Skeletal muscle tissue (tissue), 4 donors: ENCODE results near the gene PROB1. TPM values are rescaled to one million over a fixed set of nuclear protein-coding genes. Genes with fewer than 3 reads are reported as not detected.
A peak's percentile ranks its signal among the peaks of the same experiment; 100 is the strongest.
"Not testable (repeated sequence)": the region's sequence is repeated elsewhere in the genome, so short reads cannot be mapped to it uniquely, and the experiment has no call there.

Source experiments
- H3K27ac ChIP-seq: one replicate; pipeline ENCODE4 v1.7.0; 2013; ENCODE audit warnings: mild to moderate bottlenecking, low read depth, low read length, inconsistent platforms
- H3K27me3 ChIP-seq, 3 donors: one replicate each; pipeline ENCODE4 v1.7.0; 2013; ENCODE audit warnings: low read length in 3 of 3; ENCODE audit not compliant: control insufficient read depth in 3 of 3, insufficient read depth in 3 of 3
- H3K36me3 ChIP-seq, 3 donors: one replicate each; pipeline ENCODE4 v1.7.0; 2013; ENCODE audit warnings: low read length in 3 of 3; ENCODE audit not compliant: control insufficient read depth in 3 of 3, insufficient read depth in 3 of 3
- H3K4me1 ChIP-seq, 3 donors: one replicate each; pipeline ENCODE4 v1.7.0; 2013; ENCODE audit warnings: low read length in 3 of 3, mild to moderate bottlenecking in 3 of 3; ENCODE audit not compliant: control insufficient read depth in 3 of 3, insufficient read depth in 3 of 3
- H3K4me3 ChIP-seq, 3 donors: one replicate each; pipeline ENCODE4 v1.7.0; 2013; ENCODE audit warnings: low read length in 3 of 3
- H3K9ac ChIP-seq, 3 donors: one replicate each; pipeline ENCODE4 v1.7.0; 2013; ENCODE audit warnings: low read length in 3 of 3, mild to moderate bottlenecking in 3 of 3, moderate library complexity in 2 of 3, low read depth in 1 of 3
- H3K9me3 ChIP-seq, 3 donors: one replicate each; pipeline ENCODE4 v1.7.0; 2013; ENCODE audit warnings: low read length in 3 of 3; ENCODE audit not compliant: control insufficient read depth in 3 of 3
- total RNA-seq: library from RNA; depleted of rRNA; stranded (reverse); fragments of >200 nt; gene quantifications from one replicate; pipeline ENCODE4 v1.2.3, GENCODE V29; 2014
- donor health status: Osteomylitis.

The PROB1 gene
- total RNA-seq, 1 donor from 2014 or later = 23.5 TPM

GRCh38 chr5:139414581-139415130 lies 19.8 kb upstream of the PROB1 start:
- H3K27ac ChIP-seq = peak overlapping the region; percentile 87
- peaks cover 0 to 9% (median 2%) of the 10 kb centered on the region in 3 donors for H3K36me3 ChIP-seq
- H3K9me3 ChIP-seq = no peaks in the 10 kb centered on the region
- peak overlapping the region in 2 of 3 donors; percentile 8 to 36 for H3K4me3 ChIP-seq
- H3K27me3 ChIP-seq = no peaks in the 10 kb centered on the region
- H3K9ac ChIP-seq = peak overlapping the region; percentile 26 to 75 (median 55)
- peaks cover 68 to 75% (median 74%) of the 10 kb centered on the region in 3 donors for H3K4me1 ChIP-seq

GRCh38 chr5:139413963-139414362 lies 19.1 kb upstream of the PROB1 start:
- Histone ChIP-seq H3K9ac (peak overlapping the region; percentile 26 to 75 (median 40)), H3K36me3 (peaks cover 0 to 6% (median 0%) of the 10 kb centered on the region in 3 donors)

GRCh38 chr5:139413153-139413552 lies 18.2 kb upstream of the PROB1 start:
- Histone ChIP-seq H3K9ac (no peak overlapping the region), H3K4me3 (no peak overlapping the region), H3K4me1 (peaks cover 53 to 60% (median 59%) of the 10 kb centered on the region in 3 donors), H3K9me3 (no peaks in the 10 kb centered on the region), H3K36me3 (peaks cover 0 to 3% (median 0%) of the 10 kb centered on the region in 3 donors), H3K27ac (no peak overlapping the region), H3K27me3 (no peaks in the 10 kb centered on the region)

More at GRCh38 chr5:139413963-139414362, 19.1 kb upstream of the PROB1 start:
- Histone ChIP-seq H3K27ac (peak overlapping the region; percentile 87), H3K9me3 (no peaks in the 10 kb centered on the region), H3K27me3 (no peaks in the 10 kb centered on the region), H3K4me1 (peaks cover 62 to 69% (median 67%) of the 10 kb centered on the region in 3 donors), H3K4me3 (no peak overlapping the region)

DNA sequence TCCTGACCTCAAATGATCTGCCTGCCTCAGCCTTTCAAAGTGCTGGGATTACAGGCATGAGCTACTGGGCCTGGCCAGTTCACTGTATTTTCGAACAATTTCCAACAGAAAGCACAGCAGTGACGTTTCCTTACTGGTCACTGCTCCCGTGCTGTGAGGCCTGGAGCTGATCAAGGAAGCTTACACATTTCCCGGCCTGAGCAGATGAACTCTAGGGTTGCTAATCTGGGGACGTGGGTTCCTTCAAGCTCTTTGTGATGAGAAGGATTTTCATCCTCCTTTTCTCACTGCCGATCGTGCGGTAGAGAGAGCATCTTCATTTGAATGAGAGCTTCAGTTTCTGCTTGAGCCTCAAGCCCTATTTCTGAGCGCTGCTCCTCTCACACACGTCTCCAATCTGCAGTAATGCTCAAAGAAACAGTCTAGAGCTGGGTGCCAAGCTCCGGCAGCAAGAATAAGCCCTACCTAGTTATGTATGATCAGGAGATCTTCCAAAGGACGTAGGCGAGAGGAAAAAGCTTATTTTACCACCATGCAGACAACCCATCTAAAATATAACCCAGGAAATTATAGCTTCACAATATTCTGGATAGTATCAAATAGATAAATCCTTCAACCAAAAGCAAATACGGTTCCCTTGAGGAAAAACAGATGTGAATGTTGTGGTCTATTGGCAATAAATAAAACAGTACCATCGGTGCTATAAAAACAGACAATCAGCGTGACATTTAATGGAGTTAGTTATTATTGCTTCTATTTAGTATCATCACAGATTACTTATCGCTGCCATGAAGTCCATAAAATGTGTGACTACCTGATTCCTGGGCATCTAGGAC lies 16.3 kb upstream of the PROB1 start:
- Histone ChIP-seq H3K9me3 (no peaks in the 10 kb centered on the region), H3K27me3 (no peaks in the 10 kb centered on the region), H3K27ac (peak overlapping the region; percentile 32), H3K4me1 (peaks cover 34 to 49% (median 45%) of the 10 kb centered on the region in 3 donors), H3K36me3 (peaks cover 0 to 3% (median 0%) of the 10 kb centered on the region in 3 donors), H3K9ac (peak overlapping the region in 1 of 3 donors; percentile 51), H3K4me3 (no peak overlapping the region)

GRCh38 chr5:139410121-139410992 lies 15.5 kb upstream of the PROB1 start:
- Histone ChIP-seq H3K4me3 (no peak overlapping the region), H3K4me1 (peaks cover 26 to 41% (median 36%) of the 10 kb centered on the region in 3 donors), H3K9ac (peak overlapping the region in 1 of 3 donors; percentile 51), H3K9me3 (no peaks in the 10 kb centered on the region), H3K27me3 (no peaks in the 10 kb centered on the region), H3K27ac (peak overlapping the region; percentile 17), H3K36me3 (peaks cover 0 to 3% (median 0%) of the 10 kb centered on the region in 3 donors)

- not testable (repeated sequence) for H3K27ac ChIP-seq, H3K27me3 ChIP-seq, H3K36me3 ChIP-seq, H3K4me3 ChIP-seq, H3K9me3 ChIP-seq, H3K9ac ChIP-seq
- H3K4me1 ChIP-seq = peaks cover 17 to 34% (median 29%) of the 10 kb centered on the region in 3 donors
Measured at GRCh38 chr5:139409116-139409515, 14.2 kb upstream of the PROB1 start.

DNA sequence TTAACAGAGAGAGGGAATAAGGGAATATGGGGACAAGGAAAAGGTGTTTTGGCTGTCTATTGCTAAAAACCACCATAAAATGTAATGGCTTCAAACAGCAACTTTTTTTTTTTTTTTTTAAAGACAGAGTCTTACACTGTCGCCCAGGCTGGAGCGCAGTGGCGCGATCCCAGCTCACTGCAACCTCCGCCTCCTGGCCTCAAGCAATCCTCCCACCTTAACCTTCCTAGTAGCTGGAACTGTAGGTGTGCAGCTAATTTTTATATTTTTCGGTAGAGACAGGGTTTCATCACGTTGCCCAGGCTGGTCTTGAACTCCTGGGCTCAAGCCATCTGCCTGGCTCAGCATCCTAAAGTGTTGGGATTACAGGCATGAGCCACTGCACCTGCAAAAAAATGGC lies 13.3 kb upstream of the PROB1 start:
- H3K9ac ChIP-seq = no peak overlapping the region
- no peak overlapping the region for H3K4me3 ChIP-seq
- no peaks in the 10 kb centered on the region for H3K9me3 ChIP-seq
- peaks cover 0 to 1% (median 0%) of the 10 kb centered on the region in 3 donors for H3K36me3 ChIP-seq
- H3K27ac ChIP-seq = no peak overlapping the region
- H3K27me3 ChIP-seq = no peaks in the 10 kb centered on the region
- H3K4me1 ChIP-seq = peaks cover 22 to 33% (median 30%) of the 10 kb centered on the region in 3 donors

- Histone ChIP-seq H3K4me1 (peaks cover 26 to 38% (median 37%) of the 10 kb centered on the region in 3 donors), H3K27ac (no peak overlapping the region), H3K4me3 (no peak overlapping the region), H3K9me3 (no peaks in the 10 kb centered on the region), H3K27me3 (no peaks in the 10 kb centered on the region), H3K36me3 (no peaks in the 10 kb centered on the region), H3K9ac (no peak overlapping the region)
Measured at GRCh38 chr5:139407517-139407916, 12.6 kb upstream of the PROB1 start.

- Histone ChIP-seq H3K27me3 (no peaks in the 10 kb centered on the region), H3K9me3 (no peaks in the 10 kb centered on the region), H3K4me1 (peaks cover 26 to 38% (median 38%) of the 10 kb centered on the region in 3 donors), H3K4me3 (no peak overlapping the region), H3K36me3 (no peaks in the 10 kb centered on the region), H3K9ac (no peak overlapping the region), H3K27ac (no peak overlapping the region)
Measured at GRCh38 chr5:139406963-139407362, 12.1 kb upstream of the PROB1 start.
